Spinal cord (tissue), 10 donors: Measurements from ENCODE around the gene PPP1R12A. TPM values are rescaled to one million over a fixed set of nuclear protein-coding genes. Genes with fewer than 3 reads are reported as not detected.

ENCODE experiments used
- DNase-seq, 6 donors: peaks; one replicate each; pipeline versions ENCODE4 v3.0.0 to v3.0.0-alpha.2; 2013 to 2015; ENCODE audit warnings: low spot score in 6 of 6, low read depth in 4 of 6
- H3K27ac ChIP-seq: one replicate; pipeline ENCODE4 v1.5.1; 2013; ENCODE audit warnings: low read depth, low read length, control low read depth
- H3K27me3 ChIP-seq: one replicate; pipeline ENCODE4 v1.6.1; 2013; ENCODE audit warnings: low read length; ENCODE audit not compliant: control insufficient read depth, insufficient read depth
- H3K36me3 ChIP-seq: one replicate; pipeline ENCODE4 v1.6.1; 2013; ENCODE audit warnings: low read length; ENCODE audit not compliant: control insufficient read depth, insufficient read depth
- H3K4me1 ChIP-seq: one replicate; pipeline ENCODE4 v1.6.1; 2013; ENCODE audit warnings: low read length; ENCODE audit not compliant: control insufficient read depth, insufficient read depth
- H3K4me3 ChIP-seq: one replicate; pipeline ENCODE4 v1.5.1; 2013; ENCODE audit warnings: low read depth, low read length, control low read depth
- H3K9me3 ChIP-seq: one replicate; pipeline ENCODE4 v1.6.1; 2013; ENCODE audit warnings: low read length; ENCODE audit not compliant: control insufficient read depth, insufficient read depth
- WGBS: methylation state at CpG from one replicate; pipeline ENCODE4 v1.1.5; 2013; ENCODE audit warnings: missing lambda C conversion rate; ENCODE audit not compliant: insufficient coverage; 5-methylcytosine and 5-hydroxymethylcytosine counted together
- polyA plus RNA-seq, 2 donors: library from polyadenylated mRNA; unstranded; fragments of 120-200 nt; gene quantifications; one replicate each; pipeline ENCODE4 v1.2.1, GENCODE V29; 2013; ENCODE audit not compliant: insufficient read length in 2 of 2
- total RNA-seq, 2 donors: library from RNA; depleted of rRNA in 1 of 2; stranded (reverse); fragments of 120-200 nt in 1 of 2; fragments of >200 nt in 1 of 2; gene quantifications; one replicate each; pipeline versions ENCODE4 v1.2.3 to v1.2.4, GENCODE V29; 2013 to 2014
- donor health status: healthy.

Gene PPP1R12A
- total and polyA plus RNA-seq, 4 donors: 42.5 to 165 (median 94.0) TPM

GRCh38 chr12:79858518-79858917 lies 76.4 kb downstream of the PPP1R12A start:
- no peaks in the 10 kb centered on the region for H3K4me1 ChIP-seq
- no peak overlapping the region for H3K4me3 ChIP-seq
- WGBS: no CpG with 5 or more reads among the region's 1 CpG
- H3K27me3 ChIP-seq: no peaks in the 10 kb centered on the region
- no peak overlapping the region for H3K27ac ChIP-seq
- H3K36me3 ChIP-seq: peaks cover 6% of the 10 kb centered on the region
- H3K9me3 ChIP-seq: no peaks in the 10 kb centered on the region
- no peak for DNase-seq

DNA sequence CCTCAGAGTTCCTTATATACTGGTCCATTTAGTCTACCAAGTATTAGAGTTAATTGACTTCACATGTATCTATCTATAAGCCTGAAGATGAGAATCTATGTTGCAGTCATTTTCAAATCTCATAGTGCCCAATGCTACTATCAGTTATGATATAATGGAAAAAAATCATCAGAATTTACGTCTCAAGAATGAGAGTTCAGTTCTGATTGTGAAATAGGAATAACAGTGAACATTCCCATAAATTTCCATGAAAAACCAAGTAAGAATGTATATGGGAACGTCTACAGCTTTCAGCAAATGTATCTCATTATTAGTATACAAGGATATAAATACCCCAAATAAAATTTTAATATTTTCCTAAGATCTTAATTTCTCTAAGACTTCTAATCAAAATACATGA lies 77.2 kb downstream of the PPP1R12A start:
- no peaks in the 10 kb centered on the region for H3K4me1 ChIP-seq
- WGBS: no CpG with 5 or more reads among the region's 2 CpGs
- no peaks in the 10 kb centered on the region for H3K27me3 ChIP-seq
- no peak overlapping the region for H3K4me3 ChIP-seq
- peaks cover 6% of the 10 kb centered on the region for H3K36me3 ChIP-seq
- no peaks in the 10 kb centered on the region for H3K9me3 ChIP-seq
- DNase-seq: no peak
- H3K27ac ChIP-seq: no peak overlapping the region

- H3K27me3 ChIP-seq: no peaks in the 10 kb centered on the region
- H3K4me1 ChIP-seq: no peaks in the 10 kb centered on the region
- no peak for DNase-seq
- no peaks in the 10 kb centered on the region for H3K36me3 ChIP-seq
- WGBS: 86% methylated on average over 1 of the region's 1 CpG
- H3K27ac ChIP-seq: no peak overlapping the region
- H3K4me3 ChIP-seq: no peak overlapping the region
- H3K9me3 ChIP-seq: peaks cover 6% of the 10 kb centered on the region
These were observed 84.1 kb downstream of the PPP1R12A start for GRCh38 chr12:79850610-79851299.

DNA sequence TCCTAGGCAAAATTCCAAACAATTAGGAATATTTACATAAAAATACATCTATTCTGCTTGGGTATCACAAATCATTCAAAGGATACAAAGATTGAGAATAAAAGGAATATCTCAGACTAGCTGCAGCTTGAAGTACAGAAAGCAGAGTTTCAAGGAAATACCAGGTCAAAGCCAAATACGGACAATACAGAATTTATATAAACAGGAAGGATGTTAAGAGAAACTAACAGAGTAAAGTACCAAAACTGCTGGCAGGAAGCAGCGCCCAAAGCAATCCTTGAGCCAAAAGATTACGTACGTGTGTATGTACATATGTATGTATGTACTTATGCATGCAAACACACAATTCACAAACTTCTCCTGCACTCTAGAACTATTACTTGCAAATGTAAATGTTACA lies 86.6 kb downstream of the PPP1R12A start:
- Histone ChIP-seq H3K27me3 (no peaks in the 10 kb centered on the region), H3K9me3 (peaks cover 6% of the 10 kb centered on the region), H3K4me3 (no peak overlapping the region), H3K4me1 (no peaks in the 10 kb centered on the region), H3K36me3 (peaks cover 5% of the 10 kb centered on the region), H3K27ac (no peak overlapping the region)
- WGBS: no CpG with 5 or more reads among the region's 4 CpGs
- peak in 1 of 6 donors; percentile 7 for DNase-seq

GRCh38 chr12:79847417-79847816 lies 87.5 kb downstream of the PPP1R12A start:
- WGBS: no CpG with 5 or more reads among the region's 1 CpG
- DNase-seq: no peak
- no peak overlapping the region for H3K27ac ChIP-seq

DNA sequence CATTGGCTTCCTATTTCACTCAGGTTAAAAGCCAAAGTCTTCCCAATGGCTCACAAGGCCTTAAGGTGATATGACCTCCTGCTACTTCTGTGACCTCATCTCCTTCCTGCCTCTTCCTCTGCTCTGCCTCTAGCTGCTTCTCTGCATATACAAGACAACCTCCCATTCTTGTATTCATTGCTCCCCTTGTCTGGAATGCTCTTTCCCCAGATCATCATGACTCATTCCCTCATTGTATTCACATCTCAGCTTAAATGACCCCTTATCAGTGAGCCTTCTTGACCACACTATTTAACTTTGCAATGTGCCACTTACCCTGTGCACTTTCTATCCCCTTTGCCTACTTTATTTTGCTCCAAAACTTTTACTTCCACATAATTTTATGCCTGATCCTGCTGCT lies 90.2 kb downstream of the PPP1R12A start:
- Histone ChIP-seq H3K4me1 (no peaks in the 10 kb centered on the region), H3K9me3 (no peaks in the 10 kb centered on the region), H3K27me3 (no peaks in the 10 kb centered on the region), H3K36me3 (peaks cover 10% of the 10 kb centered on the region), H3K27ac (no peak overlapping the region), H3K4me3 (no peak overlapping the region)
- no peak for DNase-seq

More at GRCh38 chr12:79847417-79847816, 87.5 kb downstream of the PPP1R12A start:
- H3K36me3 ChIP-seq: peaks cover 7% of the 10 kb centered on the region
- peaks cover 6% of the 10 kb centered on the region for H3K9me3 ChIP-seq
- no peaks in the 10 kb centered on the region for H3K4me1 ChIP-seq
- H3K27me3 ChIP-seq: no peaks in the 10 kb centered on the region
- no peak overlapping the region for H3K4me3 ChIP-seq

DNA sequence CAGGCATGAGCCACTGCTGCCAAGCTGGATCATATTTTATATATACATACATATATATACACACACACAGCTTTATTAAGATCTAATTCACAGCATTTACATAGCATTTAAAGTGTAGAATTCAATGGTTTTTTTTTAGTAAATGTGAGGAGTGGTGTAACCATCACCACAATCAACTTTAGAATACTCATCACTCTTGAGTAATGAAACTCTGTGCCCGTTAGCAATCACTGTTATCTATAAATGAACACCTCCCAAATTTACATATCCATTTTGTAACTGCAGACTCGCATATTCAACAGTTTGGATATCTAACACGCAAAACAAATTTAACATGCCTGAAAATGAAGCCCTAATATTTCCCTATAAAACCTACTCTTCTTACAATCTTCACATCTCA lies 90.9 kb downstream of the PPP1R12A start:
- 100% methylated on average over 2 of the region's 3 CpGs for whole genome bisulfite sequencing
- Histone ChIP-seq H3K27ac (no peak overlapping the region), H3K27me3 (no peaks in the 10 kb centered on the region), H3K9me3 (peaks cover under 1% of the 10 kb centered on the region), H3K4me1 (no peaks in the 10 kb centered on the region), H3K36me3 (peaks cover 10% of the 10 kb centered on the region), H3K4me3 (no peak overlapping the region)
- no peak for DNase-seq

DNA sequence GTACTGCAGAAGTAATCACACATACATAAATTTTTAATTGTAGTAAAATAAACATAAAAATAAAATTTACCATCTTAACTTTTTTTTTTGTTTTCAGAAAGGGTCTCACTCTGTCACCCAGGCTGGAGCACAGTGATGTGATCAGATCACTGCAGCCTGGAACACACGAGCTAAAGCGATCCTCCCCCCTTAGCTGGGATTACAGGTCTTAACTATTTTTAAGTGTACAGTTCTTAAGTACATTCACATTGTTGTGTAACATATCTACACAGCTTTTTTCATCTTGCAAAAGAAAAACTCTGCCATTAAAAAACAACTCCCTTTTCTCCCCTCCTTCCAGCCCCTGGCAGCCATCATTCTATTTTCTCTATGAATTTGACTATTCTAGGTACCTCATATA lies 92.3 kb downstream of the PPP1R12A start:
- no peaks in the 10 kb centered on the region for H3K27me3 ChIP-seq
- no peak overlapping the region for H3K27ac ChIP-seq
- no peaks in the 10 kb centered on the region for H3K4me1 ChIP-seq
- WGBS: no CpG with 5 or more reads among the region's 2 CpGs
- H3K9me3 ChIP-seq: peaks cover 9% of the 10 kb centered on the region
- no peak overlapping the region for H3K4me3 ChIP-seq
- peaks cover 14% of the 10 kb centered on the region for H3K36me3 ChIP-seq
- DNase-seq: no peak

DNA sequence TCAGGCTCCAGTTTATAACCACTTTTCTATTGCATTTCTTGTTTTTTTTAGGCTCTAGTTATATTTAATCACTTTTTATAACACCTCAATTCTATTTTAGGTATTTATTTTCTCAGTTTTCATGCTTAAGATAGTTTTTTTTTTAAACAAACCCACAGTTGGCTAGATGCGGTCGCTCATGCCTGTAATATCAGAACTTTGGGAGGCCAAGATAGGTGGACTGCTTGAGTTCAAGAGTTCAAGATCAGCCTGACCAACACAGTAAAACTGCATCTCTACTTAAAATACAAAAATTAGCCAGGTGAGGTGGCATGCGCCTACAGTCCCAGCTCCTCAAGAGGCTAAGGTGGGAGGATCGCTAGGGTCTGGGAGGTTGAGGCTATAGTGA lies 93.0 kb downstream of the PPP1R12A start:
- Histone ChIP-seq H3K9me3 (peaks cover 9% of the 10 kb centered on the region), H3K4me1 (no peaks in the 10 kb centered on the region), H3K36me3 (peaks cover 14% of the 10 kb centered on the region), H3K27ac (no peak overlapping the region), H3K4me3 (no peak overlapping the region), H3K27me3 (no peaks in the 10 kb centered on the region)
- no peak for DNase-seq
- no CpG with 5 or more reads among the region's 4 CpGs for WGBS

DNA sequence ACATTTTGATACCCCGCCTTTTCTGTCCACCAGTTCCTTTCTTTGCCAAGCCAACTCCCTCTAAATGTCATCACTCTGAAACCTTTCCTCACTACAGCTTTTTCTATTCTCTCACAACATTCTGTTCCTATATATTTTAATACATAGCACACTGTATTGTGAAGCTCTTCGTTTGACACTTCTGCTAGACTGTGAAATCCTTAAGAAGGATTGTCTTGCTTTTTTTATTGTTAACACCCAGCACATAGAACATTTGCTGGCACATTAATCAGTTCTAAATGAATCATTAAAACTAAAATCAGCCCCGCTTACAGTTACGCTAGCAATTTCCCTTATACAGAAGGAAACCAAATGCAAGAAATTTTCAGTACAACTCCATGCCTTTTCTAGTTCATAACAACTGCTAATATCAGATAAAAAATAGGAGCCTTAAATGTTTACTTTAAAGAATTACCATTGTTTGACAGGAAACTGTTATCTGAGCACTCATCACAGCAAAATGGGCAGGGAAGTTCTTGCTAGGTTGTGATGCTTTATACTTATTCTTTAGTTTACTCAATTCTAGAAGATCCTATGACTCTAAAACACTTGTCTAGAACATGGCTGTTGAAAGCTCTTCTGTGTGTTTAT lies 93.5 kb downstream of the PPP1R12A start:
- Histone ChIP-seq H3K9me3 (peaks cover 9% of the 10 kb centered on the region), H3K4me1 (no peaks in the 10 kb centered on the region), H3K4me3 (no peak overlapping the region), H3K27ac (no peak overlapping the region), H3K27me3 (no peaks in the 10 kb centered on the region), H3K36me3 (peaks cover 14% of the 10 kb centered on the region)
- WGBS: no CpG with 5 or more reads among the region's 4 CpGs
- peak in 1 of 6 donors; percentile 44 for DNase-seq
